Islet precursor cell (in vitro differentiated cells): Measurements from ENCODE around the gene UBTD1.

ENCODE experiments used
- DNase-seq: peaks from one replicate; pipeline ENCODE4 v3.0.0-alpha.2; 2018

UBTD1 gene

GRCh38 chr10:97483506-97483905, 15.2 kb upstream of the UBTD1 start:
- no peak for DNase-seq

GRCh38 chr10:97483921-97484320, 14.8 kb upstream of the UBTD1 start:
- no peak for DNase-seq

- no peak for DNase-seq
These were observed 13.0 kb upstream of the UBTD1 start for GRCh38 chr10:97485647-97486281.

- no peak for DNase-seq
These were observed 8.1 kb upstream of the UBTD1 start for GRCh38 chr10:97490592-97490991.

GRCh38 chr10:97494151-97494550, 4.6 kb upstream of the UBTD1 start:
- no peak for DNase-seq

- DNase-seq = no peak
These were observed 3.7 kb upstream of the UBTD1 start for GRCh38 chr10:97494863-97495506.

GRCh38 chr10:97497572-97498075, 1.1 kb upstream of the UBTD1 start:
- DNase-seq = peak; percentile 90

GRCh38 chr10:97498076-97498840, 466 bp upstream of the UBTD1 start, which contains the start of gene MMS19:
Gene MMS19 (minus strand): TSS chr10:97498422. CDS start chr10:97498384, 38 bp downstream.
- DNase-seq = peak; percentile 100

GRCh38 chr10:97499561-97500296, 1.0 kb downstream of the UBTD1 start:
- DNase-seq = peak; percentile 83

- DNase-seq = no peak
These were observed 1.5 kb downstream of the UBTD1 start for GRCh38 chr10:97500297-97500575.

- DNase-seq = no peak
These were observed 4.2 kb downstream of the UBTD1 start for GRCh38 chr10:97502916-97503315.

- DNase-seq = no peak
These were observed 4.7 kb downstream of the UBTD1 start for GRCh38 chr10:97503406-97503805.

- DNase-seq = no peak
These were observed 6.4 kb downstream of the UBTD1 start for GRCh38 chr10:97505152-97505551.

GRCh38 chr10:97506199-97506991, 7.7 kb downstream of the UBTD1 start:
- DNase-seq = no peak

- no peak for DNase-seq
These were observed 9.6 kb downstream of the UBTD1 start for GRCh38 chr10:97508342-97508741.

GRCh38 chr10:97509120-97509680, 10.5 kb downstream of the UBTD1 start:
- DNase-seq = no peak

GRCh38 chr10:97510686-97511085, 12.0 kb downstream of the UBTD1 start:
- DNase-seq = no peak

GRCh38 chr10:97511711-97512440, 13.2 kb downstream of the UBTD1 start:
- no peak for DNase-seq

- DNase-seq = no peak
These were observed 14.3 kb downstream of the UBTD1 start for GRCh38 chr10:97512993-97513392.

- DNase-seq = no peak
These were observed 15.6 kb downstream of the UBTD1 start for GRCh38 chr10:97514344-97514743.

- DNase-seq = no peak
These were observed 16.7 kb downstream of the UBTD1 start for GRCh38 chr10:97515271-97515978.
